Measurements from ENCODE around the gene AQP7.

- TF ChIP-seq POLR2A (IDR thresholded peaks at IDR 0.05; ENCODE audit: low read length) = no peak
- TF ChIP-seq GATA1 (IDR thresholded peaks at IDR 0.05; ENCODE audit: low read depth, low read length) = no peak
These were observed 22.5 kb downstream of the AQP7 start for GRCh38 chr9:33379666-33380389.

Data from erythroblast (primary cell).